ENCODE measurements around the gene CACNA1G. TPM values are rescaled to one million over a fixed set of nuclear protein-coding genes. Genes with fewer than 3 reads are reported as not detected.

CACNA1G gene
- total RNA-seq, 1 donor from 2014 or later: 0.27 TPM

DNA sequence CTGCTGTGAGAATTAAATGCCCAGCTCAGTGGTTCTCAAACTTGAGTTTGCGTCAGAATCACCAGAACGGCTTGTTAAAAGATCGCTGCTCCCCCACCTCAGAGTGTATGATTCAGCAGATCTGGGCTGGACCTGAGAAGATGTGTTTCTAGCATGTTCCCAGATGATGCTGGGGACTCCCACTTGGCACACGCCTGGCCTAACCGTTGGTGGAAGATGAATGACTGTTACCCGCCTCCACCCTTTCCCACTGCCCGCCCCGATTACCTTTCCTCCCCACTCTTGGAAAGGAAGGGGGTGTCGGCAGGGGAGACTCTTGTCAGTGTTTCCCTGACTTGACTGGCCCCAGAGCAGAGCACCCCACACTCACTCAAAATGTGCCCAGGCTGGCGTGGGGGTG is 44.9 kb downstream of the CACNA1G start:
- H3K36me3 ChIP-seq (ENCODE audit: insufficient read depth, low read length): no peaks in the 10 kb centered on the region
- no peaks in the 10 kb centered on the region for H3K79me2 ChIP-seq (ENCODE audit: insufficient read depth, low read length)
- H3K4me3 ChIP-seq (ENCODE audit: insufficient read depth, low read depth, low read length): no peak overlapping the region
- FAIRE-seq (no peak), DNase-seq (ENCODE audit: low read depth) (peak; percentile 36)
- no peak overlapping the region for H3K9ac ChIP-seq (ENCODE audit: low read length)
- no peaks in the 10 kb centered on the region for H3K27me3 ChIP-seq (ENCODE audit: insufficient read depth, low read length)
- H3K4me1 ChIP-seq (ENCODE audit: insufficient read depth, low read length): peaks cover 8% of the 10 kb centered on the region
- peaks cover 9% of the 10 kb centered on the region for H3K4me1 Mint-ChIP-seq (ENCODE audit: low read depth, unreplicated experiment)
- H3K27ac Mint-ChIP-seq (ENCODE audit: unreplicated experiment): no peak overlapping the region
- no peak overlapping the region for H3K4me2 ChIP-seq (ENCODE audit: low read length)
- no peak overlapping the region for H3K27ac ChIP-seq (ENCODE audit: low read depth, low read length)
- H3K9me3 ChIP-seq (ENCODE audit: insufficient read depth, low read depth, low read length): no peaks in the 10 kb centered on the region
- H3K27me3 Mint-ChIP-seq (ENCODE audit: low read depth, unreplicated experiment): peaks cover 51% of the 10 kb centered on the region
- TF ChIP-seq EZH2 (IDR thresholded peaks at IDR 0.05; ENCODE audit: insufficient read depth, low read length): no peak
- TF ChIP-seq, protein P1, sequence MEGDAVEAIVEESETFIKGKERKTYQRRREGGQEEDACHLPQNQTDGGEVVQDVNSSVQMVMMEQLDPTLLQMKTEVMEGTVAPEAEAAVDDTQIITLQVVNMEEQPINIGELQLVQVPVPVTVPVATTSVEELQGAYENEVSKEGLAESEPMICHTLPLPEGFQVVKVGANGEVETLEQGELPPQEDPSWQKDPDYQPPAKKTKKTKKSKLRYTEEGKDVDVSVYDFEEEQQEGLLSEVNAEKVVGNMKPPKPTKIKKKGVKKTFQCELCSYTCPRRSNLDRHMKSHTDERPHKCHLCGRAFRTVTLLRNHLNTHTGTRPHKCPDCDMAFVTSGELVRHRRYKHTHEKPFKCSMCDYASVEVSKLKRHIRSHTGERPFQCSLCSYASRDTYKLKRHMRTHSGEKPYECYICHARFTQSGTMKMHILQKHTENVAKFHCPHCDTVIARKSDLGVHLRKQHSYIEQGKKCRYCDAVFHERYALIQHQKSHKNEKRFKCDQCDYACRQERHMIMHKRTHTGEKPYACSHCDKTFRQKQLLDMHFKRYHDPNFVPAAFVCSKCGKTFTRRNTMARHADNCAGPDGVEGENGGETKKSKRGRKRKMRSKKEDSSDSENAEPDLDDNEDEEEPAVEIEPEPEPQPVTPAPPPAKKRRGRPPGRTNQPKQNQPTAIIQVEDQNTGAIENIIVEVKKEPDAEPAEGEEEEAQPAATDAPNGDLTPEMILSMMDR (IDR thresholded peaks at IDR 0.05; ENCODE audit: insufficient read depth, low read depth, low read length): no peak
- no peaks in the 10 kb centered on the region for H4K20me1 ChIP-seq (ENCODE audit: insufficient read depth, low read length)
- H3K36me3 Mint-ChIP-seq (ENCODE audit: low read depth, unreplicated experiment): no peaks in the 10 kb centered on the region
- no peak overlapping the region for H2AFZ ChIP-seq (ENCODE audit: low read depth, low read length)
- no peak overlapping the region for H3K4me3 Mint-ChIP-seq (ENCODE audit: unreplicated experiment)
- no peaks in the 10 kb centered on the region for H3K9me3 Mint-ChIP-seq (ENCODE audit: unreplicated experiment)

DNA sequence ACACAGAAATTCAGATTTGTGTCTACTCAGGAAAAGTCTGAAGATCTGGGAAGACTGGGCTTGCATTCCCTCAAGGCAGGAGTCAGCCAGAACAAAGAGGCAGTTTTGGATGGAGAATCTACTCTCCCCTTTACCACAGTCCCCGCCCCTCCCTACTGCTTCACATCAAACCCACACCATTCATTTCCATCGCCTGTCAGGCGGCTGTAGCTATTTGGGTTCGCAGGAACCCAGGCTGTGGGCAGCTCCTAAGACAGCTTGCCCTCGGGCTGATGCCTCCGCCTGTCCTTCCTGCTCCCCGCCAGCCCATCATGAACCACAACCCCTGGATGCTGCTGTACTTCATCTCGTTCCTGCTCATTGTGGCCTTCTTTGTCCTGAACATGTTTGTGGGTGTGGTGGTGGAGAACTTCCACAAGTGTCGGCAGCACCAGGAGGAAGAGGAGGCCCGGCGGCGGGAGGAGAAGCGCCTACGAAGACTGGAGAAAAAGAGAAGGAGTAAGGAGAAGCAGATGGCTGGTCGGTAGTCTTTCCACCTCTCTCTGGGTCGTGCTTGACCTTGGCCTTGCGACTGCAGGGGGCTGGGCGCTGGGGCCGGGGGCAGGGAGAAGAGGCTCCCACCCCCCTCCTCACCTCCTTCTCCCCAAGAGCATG is 47.1 kb downstream of the CACNA1G start:
- Mint-ChIP-seq H3K27ac (ENCODE audit: unreplicated experiment) (no peak overlapping the region), H3K9me3 (ENCODE audit: unreplicated experiment) (no peaks in the 10 kb centered on the region), H3K27me3 (ENCODE audit: low read depth, unreplicated experiment) (peaks cover 47% of the 10 kb centered on the region)

More for the DNA sequence above, 47.1 kb downstream of the CACNA1G start:
- Histone ChIP-seq H3K4me1 (ENCODE audit: insufficient read depth, low read length) (peaks cover 8% of the 10 kb centered on the region), H3K9me3 (ENCODE audit: insufficient read depth, low read depth, low read length) (no peaks in the 10 kb centered on the region), H3K36me3 (ENCODE audit: insufficient read depth, low read length) (no peaks in the 10 kb centered on the region), H3K27ac (ENCODE audit: low read depth, low read length) (no peak overlapping the region), H3K4me2 (ENCODE audit: low read length) (no peak overlapping the region), H4K20me1 (ENCODE audit: insufficient read depth, low read length) (no peaks in the 10 kb centered on the region), H3K27me3 (ENCODE audit: insufficient read depth, low read length) (no peaks in the 10 kb centered on the region), H3K9ac (ENCODE audit: low read length) (no peak overlapping the region), H3K4me3 (ENCODE audit: insufficient read depth, low read depth, low read length) (no peak overlapping the region), H2AFZ (ENCODE audit: low read depth, low read length) (no peak overlapping the region), H3K79me2 (ENCODE audit: insufficient read depth, low read length) (no peaks in the 10 kb centered on the region)
- no peak overlapping the region for H3K4me3 Mint-ChIP-seq (ENCODE audit: unreplicated experiment)
- H3K36me3 Mint-ChIP-seq (ENCODE audit: low read depth, unreplicated experiment): no peaks in the 10 kb centered on the region
- DNase-seq (ENCODE audit: low read depth) (no peak), FAIRE-seq (no peak)
- TF ChIP-seq, protein P1 (IDR thresholded peaks at IDR 0.05; ENCODE audit: insufficient read depth, low read depth, low read length): no peak
- no peak for TF ChIP-seq EZH2 (IDR thresholded peaks at IDR 0.05; ENCODE audit: insufficient read depth, low read length)
- peaks cover 9% of the 10 kb centered on the region for H3K4me1 Mint-ChIP-seq (ENCODE audit: low read depth, unreplicated experiment)
